SH-SY5Y (cell line): ENCODE results near the gene WWP2.

Experiments
- GATA2 ChIP-seq: IDR thresholded peaks from 2 replicates; pipeline ENCODE4 v1.6.1; 2011; ENCODE audit warnings: mild to moderate bottlenecking, low read depth, low read length
- GATA3 ChIP-seq: IDR thresholded peaks from 2 replicates; pipeline ENCODE4 v1.6.1; 2011; ENCODE audit warnings: low read depth, mild to moderate bottlenecking, low read length, moderate library complexity

DNA sequence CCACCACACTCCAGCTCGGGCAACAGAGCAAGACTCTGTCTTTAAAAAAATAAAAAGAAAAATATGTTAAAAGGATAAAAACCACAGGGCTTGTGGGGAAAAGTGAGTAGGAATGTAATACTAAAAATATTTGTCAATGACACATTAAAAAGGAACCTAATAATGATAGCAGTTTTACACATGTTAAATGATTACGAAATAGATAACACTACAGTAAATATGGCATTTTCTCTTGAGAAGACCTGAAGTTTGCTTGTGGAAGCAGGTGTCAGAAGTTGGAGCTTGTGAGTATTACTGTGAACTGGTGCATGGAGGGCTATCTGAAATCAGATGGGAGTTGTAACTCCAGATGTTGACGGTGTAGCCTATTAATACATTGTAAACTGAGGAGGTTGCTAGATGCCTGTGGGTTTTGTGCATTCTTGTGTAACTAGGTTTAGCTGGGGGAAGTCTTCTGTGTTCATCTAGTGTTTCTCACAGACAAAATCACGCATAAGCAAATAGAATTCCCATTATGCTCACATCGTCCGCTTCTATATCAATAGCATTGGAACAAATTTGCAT is 144.8 kb downstream of the WWP2 start:
- no peak for TF ChIP-seq GATA2
- no peak for TF ChIP-seq GATA3
